H9 (cell line): ENCODE measurements around the gene CELF1. TPM values are rescaled to one million over a fixed set of nuclear protein-coding genes. Genes with fewer than 3 reads are reported as not detected.

ENCODE experiments used
- DNase-seq: peaks from one replicate; pipeline ENCODE4 v3.0.0-alpha.2; 2017
- H2AFZ ChIP-seq: one replicate; pipeline ENCODE4 v1.6.1; 2013; ENCODE audit warnings: mild to moderate bottlenecking, low read length, control low read depth, moderate library complexity
- H2AK5ac ChIP-seq: 2 replicates; pipeline ENCODE4 v1.6.1; 2013; ENCODE audit warnings: low read length, control low read depth, mixed read lengths; ENCODE audit not compliant: insufficient read length
- H2BK120ac ChIP-seq: one replicate; pipeline ENCODE4 v1.6.1; 2013; ENCODE audit warnings: low read depth, mild to moderate bottlenecking, low read length, control low read depth, inconsistent platforms; ENCODE audit not compliant: poor library complexity, severe bottlenecking
- H2BK12ac ChIP-seq: 2 replicates; pipeline ENCODE4 v1.6.1; 2013; ENCODE audit warnings: low read length, control low read depth, mixed read lengths, low read depth; ENCODE audit not compliant: insufficient read length
- H2BK15ac ChIP-seq: 2 replicates; pipeline ENCODE4 v1.6.1; 2013; ENCODE audit warnings: low read depth, low read length, control low read depth
- H2BK20ac ChIP-seq: one replicate; pipeline ENCODE4 v1.6.1; 2013; ENCODE audit warnings: low read depth, mild to moderate bottlenecking, low read length, control low read depth, inconsistent platforms; ENCODE audit not compliant: poor library complexity, severe bottlenecking
- H2BK5ac ChIP-seq: 2 replicates; pipeline ENCODE4 v1.6.1; 2013; ENCODE audit warnings: low read length, control low read depth, mixed read lengths; ENCODE audit not compliant: insufficient read length
- H3K14ac ChIP-seq: 2 replicates; pipeline ENCODE4 v1.6.1; 2013; ENCODE audit warnings: low read length, control low read depth; ENCODE audit not compliant: insufficient read depth
- H3K18ac ChIP-seq: 2 replicates; pipeline ENCODE4 v1.6.1; 2013; ENCODE audit warnings: low read depth, mild to moderate bottlenecking, mixed read lengths, low read length, control low read depth; ENCODE audit not compliant: insufficient read length
- H3K23ac ChIP-seq: 2 replicates; pipeline ENCODE4 v1.6.1; 2013; ENCODE audit warnings: low read length, control low read depth, mixed read lengths, low read depth; ENCODE audit not compliant: insufficient read length
- H3K23me2 ChIP-seq: 2 replicates; pipeline ENCODE4 v1.6.1; 2013; ENCODE audit warnings: low read depth, mild to moderate bottlenecking, mixed read lengths, low read length, control low read depth; ENCODE audit not compliant: insufficient read length, poor library complexity, severe bottlenecking
- H3K27ac ChIP-seq: 2 replicates; pipeline ENCODE4 v1.5.1; 2013; ENCODE audit warnings: low read length, control low read depth, mixed read lengths, low read depth; ENCODE audit not compliant: insufficient read length
- H3K27me3 ChIP-seq: 2 replicates; pipeline ENCODE4 v1.6.1; 2013; ENCODE audit warnings: low read length, control low read depth, inconsistent platforms; ENCODE audit not compliant: insufficient read depth
- H3K4ac ChIP-seq: 2 replicates; pipeline ENCODE4 v1.6.1; 2013; ENCODE audit warnings: low read depth, mild to moderate bottlenecking, control low read depth, inconsistent platforms, low read length, moderate library complexity
- H3K4me1 ChIP-seq: 2 replicates; pipeline ENCODE4 v1.6.1; 2013; ENCODE audit warnings: low read length, control low read depth, inconsistent platforms; ENCODE audit not compliant: insufficient read depth
- H3K4me2 ChIP-seq: 2 replicates; pipeline ENCODE4 v1.6.1; 2013; ENCODE audit warnings: low read length, control low read depth, mixed read lengths; ENCODE audit not compliant: insufficient read length, insufficient read depth
- H3K56ac ChIP-seq: 2 replicates; pipeline ENCODE4 v1.6.1; 2013; ENCODE audit warnings: low read depth, mild to moderate bottlenecking, mixed read lengths, low read length, control low read depth; ENCODE audit not compliant: insufficient read length
- H3K79me1 ChIP-seq: 2 replicates; pipeline ENCODE4 v1.6.1; 2013; ENCODE audit warnings: low read depth, mild to moderate bottlenecking, moderate library complexity, low read length, control low read depth, inconsistent platforms; ENCODE audit not compliant: insufficient read depth, poor library complexity, severe bottlenecking
- H3K79me2 ChIP-seq: 2 replicates; pipeline ENCODE4 v1.6.1; 2013; ENCODE audit warnings: low read length, control low read depth, inconsistent platforms; ENCODE audit not compliant: insufficient read depth
- H3K9ac ChIP-seq: 2 replicates; pipeline ENCODE4 v1.6.1; 2013; ENCODE audit warnings: low read length, control low read depth, mixed read lengths; ENCODE audit not compliant: insufficient read length; ENCODE audit errors: extremely low read depth
- H3K9me3 ChIP-seq: one replicate; pipeline ENCODE4 v1.6.1; 2013; ENCODE audit warnings: low read depth, low read length, inconsistent platforms; ENCODE audit not compliant: control insufficient read depth
- H3T11ph ChIP-seq: one replicate; pipeline ENCODE4 v1.6.1; 2013; ENCODE audit warnings: mild to moderate bottlenecking, low read length, control low read depth, inconsistent platforms
- H4K20me1 ChIP-seq: one replicate; pipeline ENCODE4 v1.6.1; 2013; ENCODE audit not compliant: control insufficient read depth, insufficient read length, insufficient read depth
- H4K5ac ChIP-seq: 2 replicates; pipeline ENCODE4 v1.6.1; 2013; ENCODE audit warnings: low read depth, mild to moderate bottlenecking, mixed read lengths, low read length, control low read depth; ENCODE audit not compliant: insufficient read length
- H4K8ac ChIP-seq: replicated peaks from 2 replicates; pipeline ENCODE4 v1.6.1; 2013; ENCODE audit warnings: low read length, control low read depth, mixed read lengths, low read depth; ENCODE audit not compliant: insufficient read length
- H4K91ac ChIP-seq: 2 replicates; pipeline ENCODE4 v1.6.1; 2013; ENCODE audit warnings: low read depth, mild to moderate bottlenecking, moderate library complexity, mixed read lengths, low read length, control low read depth; ENCODE audit not compliant: insufficient read length
- H3K27ac Mint-ChIP-seq, 3 experiments: 2 replicates in 2 of 3; 3 replicates in 1 of 3; pipeline ENCODE4 v1.8.0; 2020 to 2021; ENCODE audit warnings: mixed read lengths in 3 of 3, mild to moderate bottlenecking in 1 of 3, moderate library complexity in 1 of 3
- H3K27me3 Mint-ChIP-seq: 2 replicates; pipeline ENCODE4 v1.8.0; 2021; ENCODE audit warnings: low read depth, mild to moderate bottlenecking, moderate library complexity, mixed read lengths
- H3K36me3 Mint-ChIP-seq, 3 experiments: 2 replicates in 2 of 3; 3 replicates in 1 of 3; pipeline ENCODE4 v1.8.0; 2020 to 2021; ENCODE audit warnings: low read depth in 3 of 3, mixed read lengths in 3 of 3; ENCODE audit not compliant: insufficient read depth in 1 of 3
- H3K4me1 Mint-ChIP-seq, 2 experiments: 2 replicates each; pipeline ENCODE4 v1.8.0; 2020; ENCODE audit warnings: mixed read lengths in 2 of 2
- H3K4me3 Mint-ChIP-seq, 2 experiments: 2 replicates in 1 of 2; 3 replicates in 1 of 2; pipeline ENCODE4 v1.8.0; 2020 to 2021; ENCODE audit warnings: mild to moderate bottlenecking in 2 of 2, mixed read lengths in 2 of 2, moderate library complexity in 1 of 2
- H3K9me3 Mint-ChIP-seq, 2 experiments: 2 replicates in 1 of 2; 3 replicates in 1 of 2; pipeline ENCODE4 v1.8.0; 2020; ENCODE audit warnings: mild to moderate bottlenecking in 2 of 2, mixed read lengths in 2 of 2, moderate library complexity in 1 of 2
- CTCF ChIP-seq: fragments of 200-600 bp; sonication (generic); conservative IDR thresholded peaks from 3 replicates; pipeline ENCODE4 v1.8.0; 2021; ENCODE audit warnings: antibody characterized with exemption, mild to moderate bottlenecking
- WGBS: extraction: QIAGEN DNeasy Blood & Tissue Kit; methylation state at CpG from one replicate; pipeline ENCODE4 v1.1.7; 2013; ENCODE audit warnings: missing lambda C conversion rate, low lambda C conversion rate, mixed read lengths; ENCODE audit not compliant: insufficient read length; ENCODE audit errors: extremely low coverage; 5-methylcytosine and 5-hydroxymethylcytosine counted together
- total RNA-seq: library from RNA; stranded (reverse); gene quantifications from 2 replicates; pipeline ENCODE4 v1.2.1, GENCODE V29; 2021

The CELF1 gene
- total RNA-seq, 1 experiment from 2014 or later, result 211 TPM

GRCh38 chr11:47586098-47586855 is 33.3 kb upstream of the CELF1 start, which contains the start of gene FAM180B:
TSS of gene FAM180B (plus strand) at chr11:47586678. CDS start at chr11:47586769, 91 bp downstream.
- H2BK12ac ChIP-seq, result no peak within 1 kb of the TSS
- no peaks in the 10 kb centered on the region for H4K20me1 ChIP-seq
- no CpG with 5 or more reads among the region's 12 CpGs for WGBS
- no peaks in the 10 kb centered on the region for H3K4me1 Mint-ChIP-seq
- no peaks in the 10 kb centered on the region for H3K27me3 ChIP-seq
- H3K79me1 ChIP-seq, result no peaks in the 10 kb centered on the region
- no peaks in the 10 kb centered on the region; a peak in 1 of 5 replicates for H3K9me3 Mint-ChIP-seq
- no peak within 1 kb of the TSS for H4K91ac ChIP-seq
- H3K9ac ChIP-seq, result no peak within 1 kb of the TSS
- H2AK5ac ChIP-seq, result no peak within 1 kb of the TSS
- no peaks in the 10 kb centered on the region; the same call in 1 of the 2 replicates for H3K27me3 Mint-ChIP-seq
- no peak for DNase-seq
- no peaks in the 10 kb centered on the region for H3K9me3 ChIP-seq
- no peak within 1 kb of the TSS for H3K4ac ChIP-seq
- H3K4me3 Mint-ChIP-seq, result no peak within 1 kb of the TSS
- H3K4me1 ChIP-seq, result no peaks in the 10 kb centered on the region
- no peak within 1 kb of the TSS for H3K18ac ChIP-seq
- no peak within 1 kb of the TSS for H4K8ac ChIP-seq
- no peak within 1 kb of the TSS for H2AFZ ChIP-seq
- no peak within 1 kb of the TSS for H2BK120ac ChIP-seq
- peaks cover 28 to 40% (median 34%) of the 10 kb centered on the region in 3 experiments; a peak in 6 of 7 replicates for H3K36me3 Mint-ChIP-seq
- no peak within 1 kb of the TSS for H4K5ac ChIP-seq
- no peak within 1 kb of the TSS for H3T11ph ChIP-seq
- H3K27ac Mint-ChIP-seq, result peak within 1 kb of the TSS; percentile 19 to 67 (median 39); a peak in 4 of 7 replicates
- H2BK20ac ChIP-seq, result no peak within 1 kb of the TSS
- no peak within 1 kb of the TSS for H3K56ac ChIP-seq
- H3K79me2 ChIP-seq, result no peaks in the 10 kb centered on the region
- H3K27ac ChIP-seq, result no peak within 1 kb of the TSS
- TF ChIP-seq CTCF, result no peak
- H2BK5ac ChIP-seq, result no peak within 1 kb of the TSS
- no peak within 1 kb of the TSS; the same call in 1 of the 2 replicates for H3K14ac ChIP-seq
- H3K4me2 ChIP-seq, result no peak within 1 kb of the TSS
- H3K23ac ChIP-seq, result no peak within 1 kb of the TSS
- H3K23me2 ChIP-seq, result no peaks in the 10 kb centered on the region
- H2BK15ac ChIP-seq, result no peak within 1 kb of the TSS
